K562 (cell line): ENCODE data around the gene SUSD5. TPM values are rescaled to one million over a fixed set of nuclear protein-coding genes. Genes with fewer than 3 reads are reported as not detected.

ENCODE experiments used
- GMEB1 ChIP-seq: fragments of 250-450 bp; sonication (Bioruptor Pico); IDR thresholded peaks from 2 replicates; pipeline ENCODE4 v1.4.0; 2020; ENCODE audit warnings: mild to moderate bottlenecking
- HMGN3 ChIP-seq: IDR thresholded peaks from 2 replicates; pipeline ENCODE4 v1.6.1; 2011; ENCODE audit warnings: borderline replicate concordance, low read depth, mild to moderate bottlenecking, mixed read lengths, low read length; ENCODE audit not compliant: insufficient read length; ENCODE audit errors: extremely low read depth
- HNRNPL ChIP-seq: fragments of 200-400 bp; formaldehyde crosslinking; IDR thresholded peaks from 2 replicates; pipeline ENCODE4 v1.6.1; 2017; ENCODE audit warnings: low read depth, mild to moderate bottlenecking, low read length
- KLF13 ChIP-seq: fragments of 450-650 bp; IDR thresholded peaks from 2 replicates; pipeline ENCODE4 v1.6.1; 2016; ENCODE audit warnings: missing genetic modification characterization, low read depth, mild to moderate bottlenecking, missing compliant biosample characterization, moderate library complexity, borderline replicate concordance
- MAX ChIP-seq: sonication (generic); formaldehyde crosslinking; IDR thresholded peaks from 2 replicates; pipeline ENCODE4 v1.9.0; 2022; ENCODE audit warnings: mild to moderate bottlenecking, missing genetic modification reagents
- MAZ ChIP-seq, 2 experiments: fragments of 450-650 bp in 1 of 2; sonication (generic) in 1 of 2; formaldehyde crosslinking; IDR thresholded peaks in 1 of 2; conservative IDR thresholded peaks in 1 of 2; 2 replicates each; pipeline versions ENCODE4 v1.4.0 to v1.5.0; 2020; ENCODE audit warnings: mild to moderate bottlenecking in 1 of 2, missing genetic modification reagents in 1 of 2
- MLX ChIP-seq, 2 experiments: fragments of 450-650 bp in 1 of 2; sonication (generic) in 1 of 2; formaldehyde crosslinking; conservative IDR thresholded peaks; 2 replicates each; pipeline versions ENCODE4 v1.4.0 to v1.8.1; 2020 to 2022; ENCODE audit warnings: mild to moderate bottlenecking in 1 of 2, missing genetic modification reagents in 1 of 2
- PCBP1 ChIP-seq: fragments of 200-400 bp; formaldehyde crosslinking; IDR thresholded peaks from 2 replicates; pipeline ENCODE4 v1.6.1; 2018; ENCODE audit warnings: mild to moderate bottlenecking, low read depth, low read length; ENCODE audit not compliant: poor library complexity, severe bottlenecking
- PTTG1 ChIP-seq: fragments of 450-650 bp; IDR thresholded peaks from 2 replicates; pipeline ENCODE4 v1.6.1; 2016; ENCODE audit warnings: low read depth, mild to moderate bottlenecking, missing genetic modification characterization, missing compliant biosample characterization
- RBBP5 ChIP-seq: fragments of 200-600 bp; sonication (generic); IDR thresholded peaks from 2 replicates; pipeline ENCODE4 v1.6.1; 2012; ENCODE audit warnings: borderline replicate concordance, mild to moderate bottlenecking, low read length, control low read depth, inconsistent platforms; ENCODE audit not compliant: insufficient read depth, poor library complexity, severe bottlenecking
- SRF ChIP-seq, 2 experiments: fragments of 250-450, 450-650 bp in 1 of 2; sonication (Bioruptor Pico) in 1 of 2; sonication (generic) in 1 of 2; formaldehyde crosslinking; IDR thresholded peaks; 2 replicates each; pipeline versions ENCODE4 v1.5.0 to v1.5.1; 2020 to 2022; ENCODE audit warnings: mild to moderate bottlenecking in 1 of 2, missing genetic modification reagents in 1 of 2
- STAG1 ChIP-seq: sonication (generic); formaldehyde crosslinking; IDR thresholded peaks from 2 replicates; pipeline ENCODE4 v1.5.0; 2020; ENCODE audit warnings: missing genetic modification reagents, borderline replicate concordance
- TFAP4 ChIP-seq: sonication (generic); formaldehyde crosslinking; IDR thresholded peaks from 2 replicates; pipeline ENCODE4 v1.8.0; 2022; ENCODE audit warnings: missing genetic modification reagents, mild to moderate bottlenecking, moderate library complexity, borderline replicate concordance
- U2AF1 ChIP-seq: fragments of 200-400 bp; formaldehyde crosslinking; optimal IDR thresholded peaks from 2 replicates; pipeline ENCODE3; 2017; ENCODE audit warnings: mild to moderate bottlenecking, low read depth, low read length, moderate library complexity
- YY1 ChIP-seq, 3 experiments: IDR thresholded peaks; 2 replicates each; pipeline ENCODE4 v1.6.1; 2011; ENCODE audit warnings: low read length in 2 of 3, mild to moderate bottlenecking in 2 of 3, moderate library complexity in 2 of 3, borderline replicate concordance in 1 of 3, control low read depth in 1 of 3, low read depth in 1 of 3; ENCODE audit not compliant: insufficient read depth in 3 of 3, insufficient replicate concordance in 2 of 3, control insufficient read depth in 1 of 3, insufficient read length in 1 of 3; ENCODE audit errors: extremely low read depth in 1 of 3
- ZFX ChIP-seq: sonication (generic); formaldehyde crosslinking; IDR thresholded peaks from 2 replicates; pipeline ENCODE4 v1.8.0; 2022; ENCODE audit warnings: mild to moderate bottlenecking, missing genetic modification reagents, moderate library complexity
- ZNF263 ChIP-seq: sonication (generic); formaldehyde crosslinking; IDR thresholded peaks from 2 replicates; pipeline ENCODE4 v1.8.0; 2022; ENCODE audit warnings: mild to moderate bottlenecking, missing genetic modification reagents, borderline replicate concordance
- polyA plus RNA-seq, 8 experiments: library from polyadenylated mRNA; depleted of rRNA in 4 of 8; stranded (reverse) in 5 of 8; unstranded in 3 of 8; fragments of >200 nt; fragmentation: Nextera tagmentation in 2 of 8; fragmentation: Illumina TruSeq in 1 of 8; extraction: Ambion mirVana in 2 of 8; extraction: Trizol in 1 of 8; gene quantifications; 2 replicates each; pipeline versions ENCODE4 v1.2.1 to v1.2.3, GENCODE V29; 2011 to 2014; ENCODE audit warnings: inconsistent platforms in 1 of 8, missing spikeins in 1 of 8
- total RNA-seq, 7 experiments: library from RNA; depleted of rRNA in 6 of 7; stranded (reverse); fragments of >200 nt in 6 of 7; fragmentation: Illumina TruSeq in 2 of 7; extraction: Trizol in 2 of 7; gene quantifications; 2 replicates each; pipeline versions ENCODE4 v1.2.1 to v1.2.3, GENCODE V29; 2011 to 2021; ENCODE audit warnings: low replicate concordance in 1 of 7

Gene SUSD5
- total and polyA plus RNA-seq, 9 of the 15 experiments (the other 6 are each of a cell fraction or from before 2014, with no cell fraction given): not detected

GRCh38 chr3:33113772-33114621, 104.6 kb downstream of the SUSD5 start, which contains the start of gene CRTAP (continued):
- TF ChIP-seq YY1 (IDR thresholded peaks at IDR 0.05; ENCODE audit: borderline replicate concordance in 1 of 3, control insufficient read depth in 1 of 3, extremely low read depth in 1 of 3, insufficient read depth in 3 of 3, insufficient read length in 1 of 3, insufficient replicate concordance in 2 of 3, low read depth in 1 of 3, low read length in 2 of 3) (peak in 2 of 3 experiments; percentile 9 to 44), U2AF1 (peak; percentile 43), MLX (CRISPR knock-in tag; conservative IDR thresholded peaks at IDR 0.05) (peak in 1 of 2 experiments; percentile 75; a peak in 1 of 4 replicates), SRF (CRISPR knock-in tag; IDR thresholded peaks at IDR 0.05) (0 out of 4 replicates have a peak, but pooled peaks have one; percentile 18 to 58), ZNF263 (CRISPR knock-in tag) (peak; percentile 54; the same call in 1 of the 2 replicates), PTTG1 (tag) (no peak), GMEB1 (CRISPR knock-in tag) (peak; percentile 75), TFAP4 (CRISPR knock-in tag) (0 out of 2 replicates have a peak, but pooled peaks have one; percentile 48), ZFX (peak; percentile 99), MAZ (CRISPR knock-in tag; conservative IDR thresholded peaks at IDR 0.05 in 1 of 2, IDR thresholded peaks at IDR 0.05 in 1 of 2) (peak in 1 of 2 experiments; percentile 89; a peak in 2 of 4 replicates), MAX (CRISPR knock-in tag) (peak; percentile 80), STAG1 (CRISPR knock-in tag) (peak; percentile 13; the same call in 1 of the 2 replicates), RBBP5 (peak; percentile 92), PCBP1 (peak; percentile 96), HNRNPL (peak; percentile 61; the same call in 1 of the 2 replicates), KLF13 (tag) (0 out of 2 replicates have a peak, but pooled peaks have one; percentile 18), HMGN3 (peak; percentile 35)
